GM12874 (cell line): ENCODE data around the gene ZDHHC24.

Experiments used
- TF ChIP-seq, protein P1 (sequence below): IDR thresholded peaks from 2 replicates; pipeline ENCODE4 v1.5.1; 2011; ENCODE audit warnings: low read depth, mild to moderate bottlenecking, control low read depth, low read length, moderate library complexity; ENCODE audit not compliant: insufficient read depth

ZDHHC24 gene

DNA sequence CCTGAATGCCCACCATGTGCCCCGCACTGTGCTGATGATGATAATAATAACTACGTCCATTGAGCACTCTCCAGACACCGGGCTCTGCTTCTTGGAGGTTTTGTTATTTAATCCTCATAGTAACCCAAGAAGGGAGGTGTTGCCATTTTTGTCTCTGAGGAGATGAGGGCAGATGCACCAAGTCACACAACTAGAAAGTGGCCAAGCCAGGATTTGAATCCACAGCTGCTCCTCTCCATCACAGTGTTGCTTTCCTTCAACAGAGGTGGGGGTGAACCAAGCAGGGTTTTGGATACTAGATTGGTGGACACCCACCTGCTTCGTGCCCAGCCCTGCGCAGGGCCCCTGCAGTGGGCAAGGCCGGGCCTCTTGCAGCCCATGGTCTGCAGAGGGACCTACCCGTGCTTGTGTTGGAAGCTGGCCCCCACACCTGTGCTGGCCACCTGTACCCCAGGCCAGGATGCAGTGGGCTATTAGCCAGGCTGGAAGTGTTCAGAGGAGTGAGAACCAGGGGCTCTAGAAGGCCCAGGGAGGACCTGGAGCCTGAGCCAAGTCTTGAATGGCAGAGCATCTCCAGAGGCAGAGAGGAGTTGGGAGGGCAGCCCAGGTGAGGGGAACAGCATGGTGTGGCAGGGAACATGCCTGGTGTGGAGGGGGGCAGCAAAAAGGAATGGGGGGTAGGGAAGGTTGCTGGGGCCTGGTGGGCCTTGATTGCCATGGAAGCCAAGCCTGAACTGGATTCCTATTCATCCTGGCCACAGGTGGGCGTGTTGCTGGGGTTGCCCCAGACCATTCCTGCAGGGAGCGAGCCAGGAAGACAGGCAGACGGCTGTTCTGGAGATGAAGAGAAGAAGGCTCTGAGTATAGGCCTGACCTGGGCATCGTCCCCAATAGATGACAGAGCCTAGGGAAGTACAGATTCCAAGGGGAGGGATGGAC is 68.3 kb downstream of the ZDHHC24 start:
- TF ChIP-seq, protein P1, sequence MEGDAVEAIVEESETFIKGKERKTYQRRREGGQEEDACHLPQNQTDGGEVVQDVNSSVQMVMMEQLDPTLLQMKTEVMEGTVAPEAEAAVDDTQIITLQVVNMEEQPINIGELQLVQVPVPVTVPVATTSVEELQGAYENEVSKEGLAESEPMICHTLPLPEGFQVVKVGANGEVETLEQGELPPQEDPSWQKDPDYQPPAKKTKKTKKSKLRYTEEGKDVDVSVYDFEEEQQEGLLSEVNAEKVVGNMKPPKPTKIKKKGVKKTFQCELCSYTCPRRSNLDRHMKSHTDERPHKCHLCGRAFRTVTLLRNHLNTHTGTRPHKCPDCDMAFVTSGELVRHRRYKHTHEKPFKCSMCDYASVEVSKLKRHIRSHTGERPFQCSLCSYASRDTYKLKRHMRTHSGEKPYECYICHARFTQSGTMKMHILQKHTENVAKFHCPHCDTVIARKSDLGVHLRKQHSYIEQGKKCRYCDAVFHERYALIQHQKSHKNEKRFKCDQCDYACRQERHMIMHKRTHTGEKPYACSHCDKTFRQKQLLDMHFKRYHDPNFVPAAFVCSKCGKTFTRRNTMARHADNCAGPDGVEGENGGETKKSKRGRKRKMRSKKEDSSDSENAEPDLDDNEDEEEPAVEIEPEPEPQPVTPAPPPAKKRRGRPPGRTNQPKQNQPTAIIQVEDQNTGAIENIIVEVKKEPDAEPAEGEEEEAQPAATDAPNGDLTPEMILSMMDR = no peak

DNA sequence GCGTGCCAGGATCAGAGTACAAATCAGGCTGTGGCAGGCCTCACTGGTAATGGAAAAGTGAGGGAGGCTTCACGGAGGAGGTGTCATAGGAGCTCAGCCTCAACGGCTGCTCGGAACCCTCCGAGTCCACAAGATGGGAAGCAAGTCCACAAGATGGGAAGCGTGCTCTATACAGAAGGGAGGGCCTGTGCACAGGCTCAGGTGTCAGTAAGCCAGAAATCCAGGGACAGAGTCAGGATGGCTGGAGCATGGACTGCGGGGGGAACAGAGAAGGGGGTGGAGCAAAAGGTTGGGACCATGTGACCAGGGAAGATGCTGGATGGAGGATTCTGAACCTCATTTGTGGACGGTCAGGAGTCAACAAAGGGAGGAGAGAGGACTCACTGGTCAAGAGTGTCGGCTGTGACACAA is 69.0 kb downstream of the ZDHHC24 start:
- TF ChIP-seq, protein P1 = no peak

GRCh38 chr11:66476173-66476840 is 69.5 kb downstream of the ZDHHC24 start:
- TF ChIP-seq, protein P1 = no peak

DNA sequence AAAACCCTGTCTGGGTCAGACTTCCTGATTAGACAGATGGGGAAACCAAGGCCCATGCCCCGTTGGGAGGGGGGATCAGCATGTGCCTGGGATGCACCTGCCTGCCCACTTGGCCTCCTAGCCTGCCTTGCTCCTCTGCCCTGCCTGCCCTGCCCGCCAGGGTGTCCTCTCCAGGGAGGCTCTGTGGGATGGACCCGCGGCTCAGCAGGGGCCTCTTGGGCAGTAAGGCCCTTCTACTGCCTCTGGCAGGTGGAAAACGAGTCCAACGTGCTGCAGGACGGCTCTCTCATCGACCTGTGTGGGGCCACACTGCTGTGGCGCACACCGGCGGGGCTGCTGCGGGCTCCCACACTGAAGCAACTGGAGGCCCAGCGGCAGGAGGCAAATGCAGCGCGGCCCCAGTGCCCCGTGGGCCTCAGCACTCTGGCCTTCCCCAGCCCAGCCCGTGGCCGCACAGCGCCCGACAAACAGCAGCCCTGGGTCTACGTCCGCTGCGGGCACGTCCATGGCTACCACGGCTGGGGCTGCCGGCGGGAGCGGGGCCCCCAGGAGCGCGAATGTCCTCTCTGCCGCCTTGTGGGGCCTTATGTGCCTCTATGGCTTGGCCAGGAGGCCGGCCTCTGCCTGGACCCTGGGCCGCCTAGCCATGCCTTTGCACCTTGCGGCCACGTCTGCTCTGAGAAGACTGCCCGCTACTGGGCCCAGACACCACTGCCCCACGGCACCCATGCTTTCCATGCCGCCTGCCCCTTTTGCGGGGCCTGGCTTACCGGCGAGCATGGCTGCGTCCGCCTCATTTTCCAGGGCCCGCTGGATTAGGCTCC is 70.3 kb downstream of the ZDHHC24 start:
- TF ChIP-seq, protein P1 = no peak

- TF ChIP-seq, protein P1 = no peak
These were observed 72.0 kb downstream of the ZDHHC24 start for GRCh38 chr11:66473608-66474515.

DNA sequence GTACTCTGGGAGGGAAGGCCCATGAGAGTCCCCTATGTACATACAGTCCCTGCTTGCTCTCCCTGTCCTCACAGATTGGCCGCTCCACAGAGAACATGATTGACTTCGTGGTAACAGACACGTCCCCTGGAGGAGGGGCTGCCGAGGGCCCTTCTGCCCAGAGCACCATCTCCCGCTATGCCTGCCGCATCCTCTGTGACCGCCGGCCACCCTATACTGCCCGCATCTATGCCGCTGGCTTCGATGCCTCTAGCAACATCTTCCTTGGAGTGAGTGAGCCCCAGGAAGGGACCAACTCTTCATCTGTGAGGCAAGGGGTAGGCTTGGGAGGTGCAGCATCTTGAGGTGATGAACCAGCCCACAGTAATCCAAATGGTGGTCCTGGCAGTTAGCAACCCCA is 72.7 kb downstream of the ZDHHC24 start:
- TF ChIP-seq, protein P1 = no peak
